HepG2 (cell line): ENCODE results near the gene RIT2. TPM values are rescaled to one million over a fixed set of nuclear protein-coding genes. Genes with fewer than 3 reads are reported as not detected.

Experiments used
- ATAC-seq: fragments of 200-7000 bp; cut with Tn5 transposase; 3 replicates; pipeline ENCODE4 v1.9.1; 2020; ENCODE audit warnings: mild to moderate bottlenecking, moderate library complexity
- BruUV-seq: library from RNA; stranded (reverse); fragments of 400-500 nt; replicated peaks from 2 replicates; lab custom pipeline; 2021; lab: Mats Ljungman, UMichigan
- CTCF ChIA-PET: fragments of 300-600 bp; formaldehyde crosslinking; extraction: SDS; loops from one replicate; lab custom pipeline; 2021; ENCODE audit warnings: low total read pairs, inconsistent platforms, low intra/inter-chr PET ratio; lab: Yijun Ruan, JAX
- POLR2A ChIA-PET: fragments of 350-600 bp; sonication (Branson Sonifier 250); formaldehyde crosslinking; loops from one replicate; lab custom pipeline; 2020; ENCODE audit warnings: antibody characterized with exemption, inconsistent platforms; lab: Yijun Ruan, JAX
- DNase-seq: peaks from one replicate; pipeline ENCODE4 v3.0.0-alpha.2; 2015; ENCODE audit warnings: low spot score
- FAIRE-seq: peaks from 3 replicates; lab custom pipeline; 2011; peaks lifted over from hg19 to GRCh38; lab: Jason Lieb, UNC
- H2AFZ ChIP-seq: one replicate; pipeline ENCODE4 v1.6.1; 2011; ENCODE audit warnings: low read length, inconsistent platforms
- H3K27ac ChIP-seq: fragments of 300-600 bp; 3 replicates; pipeline ENCODE4 v1.8.0; 2011; ENCODE audit warnings: mixed run types, mild to moderate bottlenecking, mixed read lengths, low read length, inconsistent platforms; ENCODE audit not compliant: insufficient read depth; ENCODE audit errors: extremely low read length
- H3K27me3 ChIP-seq, 2 experiments: fragments of 200-600 bp in 1 of 2; 2 replicates in 1 of 2; 3 replicates in 1 of 2; pipeline versions ENCODE4 v1.6.0 to v1.8.0; 2011; ENCODE audit warnings: low read length in 2 of 2, mild to moderate bottlenecking in 2 of 2, moderate library complexity in 2 of 2, inconsistent platforms in 1 of 2; ENCODE audit not compliant: insufficient read depth in 2 of 2, control insufficient read depth in 1 of 2
- H3K36me3 ChIP-seq, 2 experiments: fragments of 200-600 bp in 1 of 2; replicated peaks in 1 of 2; 2 replicates in 1 of 2; 3 replicates in 1 of 2; pipeline versions ENCODE4 v1.5.1 to v1.8.0; 2011; ENCODE audit warnings: low read length in 2 of 2, inconsistent platforms in 1 of 2; ENCODE audit not compliant: insufficient read depth in 2 of 2, control insufficient read depth in 1 of 2
- H3K4me1 ChIP-seq: 2 replicates; pipeline ENCODE4 v1.5.1; 2012; ENCODE audit warnings: low read length, inconsistent platforms; ENCODE audit not compliant: insufficient read depth
- H3K4me2 ChIP-seq: 2 replicates; pipeline ENCODE4 v1.6.0; 2011; ENCODE audit warnings: low read depth, low read length, inconsistent platforms
- H3K4me3 ChIP-seq, 3 experiments: fragments of 200-600 bp in 1 of 3; sonication (generic), shearing (Covaris generic) in 1 of 3; replicated peaks in 1 of 3; 2 replicates each; pipeline ENCODE4 v1.5.1; 2011 to 2016; ENCODE audit warnings: low read length in 3 of 3, inconsistent platforms in 2 of 3, low read depth in 2 of 3, mild to moderate bottlenecking in 2 of 3, control low read depth in 1 of 3, mixed read lengths in 1 of 3; ENCODE audit not compliant: insufficient read depth in 1 of 3
- H3K79me2 ChIP-seq: one replicate; pipeline ENCODE4 v1.6.1; 2011; ENCODE audit warnings: low read length, inconsistent platforms; ENCODE audit not compliant: insufficient read depth
- H3K9ac ChIP-seq: 2 replicates; pipeline ENCODE4 v1.6.0; 2011; ENCODE audit warnings: mild to moderate bottlenecking, low read depth, low read length, inconsistent platforms; ENCODE audit not compliant: insufficient read depth
- H3K9me3 ChIP-seq: 2 replicates; pipeline ENCODE4 v1.5.1; 2012; ENCODE audit warnings: mild to moderate bottlenecking, low read length
- H4K20me1 ChIP-seq: 2 replicates; pipeline ENCODE4 v1.6.0; 2011; ENCODE audit warnings: inconsistent platforms, mild to moderate bottlenecking, low read length, moderate library complexity; ENCODE audit not compliant: insufficient read depth
- ATRX ChIP-seq: sonication (generic); formaldehyde crosslinking; IDR thresholded peaks from 2 replicates; pipeline ENCODE4 v1.4.0; 2020; ENCODE audit warnings: missing genetic modification reagents, borderline replicate concordance
- CAMTA2 ChIP-seq: sonication (generic); formaldehyde crosslinking; IDR thresholded peaks from 2 replicates; pipeline ENCODE4 v1.4.0; 2020; ENCODE audit warnings: mild to moderate bottlenecking, missing genetic modification reagents, borderline replicate concordance
- ERF ChIP-seq: IDR thresholded peaks from 2 replicates; pipeline ENCODE4 v1.6.1; 2018; ENCODE audit warnings: missing biosample characterization, missing genetic modification reagents
- GABPA ChIP-seq, 2 experiments: IDR thresholded peaks; 2 replicates each; pipeline ENCODE4 v1.6.1; 2011 to 2016; ENCODE audit warnings: low read depth in 2 of 2, low read length in 1 of 2, missing biosample characterization in 1 of 2, missing genetic modification characterization in 1 of 2
- HBP1 ChIP-seq: IDR thresholded peaks from 2 replicates; pipeline ENCODE4 v1.6.1; 2016; ENCODE audit warnings: low read depth, control low read depth
- HHEX ChIP-seq: IDR thresholded peaks from 2 replicates; pipeline ENCODE4 v1.6.1; 2016; ENCODE audit warnings: control low read depth
- KAT8 ChIP-seq: IDR thresholded peaks from 2 replicates; pipeline ENCODE4 v1.6.1; 2016; ENCODE audit warnings: missing genetic modification reagents, missing compliant biosample characterization
- KLF16 ChIP-seq, 2 experiments: sonication (generic) in 1 of 2; formaldehyde crosslinking in 1 of 2; IDR thresholded peaks; 2 replicates each; pipeline versions ENCODE4 v1.6.1 to v1.8.0; 2016 to 2023; ENCODE audit warnings: missing genetic modification reagents in 2 of 2, missing compliant biosample characterization in 1 of 2
- MLLT10 ChIP-seq: sonication (generic); formaldehyde crosslinking; IDR thresholded peaks from 2 replicates; pipeline ENCODE4 v1.4.0; 2020; ENCODE audit warnings: missing genetic modification reagents
- RARG ChIP-seq: sonication (generic); formaldehyde crosslinking; IDR thresholded peaks from 2 replicates; pipeline ENCODE4 v1.4.0; 2020; ENCODE audit warnings: low read depth, mild to moderate bottlenecking, missing genetic modification reagents
- ZC3H13 ChIP-seq: sonication (generic); formaldehyde crosslinking; IDR thresholded peaks from 2 replicates; pipeline ENCODE4 v1.8.1; 2023; ENCODE audit warnings: mild to moderate bottlenecking, missing genetic modification reagents, moderate library complexity
- ZFP62 ChIP-seq: sonication (generic); formaldehyde crosslinking; IDR thresholded peaks from 2 replicates; pipeline ENCODE4 v1.4.0; 2020; ENCODE audit warnings: missing genetic modification reagents
- ZKSCAN5 ChIP-seq: sonication (generic); formaldehyde crosslinking; IDR thresholded peaks from 2 replicates; pipeline ENCODE4 v1.5.1; 2020; ENCODE audit warnings: mild to moderate bottlenecking, missing genetic modification reagents
- ZNF138 ChIP-seq: sonication (generic); formaldehyde crosslinking; IDR thresholded peaks from 2 replicates; pipeline ENCODE4 v1.5.0; 2020; ENCODE audit warnings: mild to moderate bottlenecking, low read depth, missing genetic modification reagents
- ZNF232 ChIP-seq: sonication (generic); formaldehyde crosslinking; IDR thresholded peaks from 2 replicates; pipeline ENCODE4 v1.4.0; 2020; ENCODE audit warnings: missing genetic modification reagents, borderline replicate concordance
- ZNF260 ChIP-seq: sonication (generic); formaldehyde crosslinking; IDR thresholded peaks from 2 replicates; pipeline ENCODE4 v1.4.0; 2020; ENCODE audit warnings: missing genetic modification reagents, low read depth, mild to moderate bottlenecking, borderline replicate concordance
- ZNF292 ChIP-seq: sonication (generic); formaldehyde crosslinking; IDR thresholded peaks from 2 replicates; pipeline ENCODE4 v1.8.1; 2022; ENCODE audit warnings: mild to moderate bottlenecking, low read depth, missing genetic modification reagents, borderline replicate concordance
- ZNF335 ChIP-seq: sonication (generic); formaldehyde crosslinking; IDR thresholded peaks from 2 replicates; pipeline ENCODE4 v1.4.0; 2020; ENCODE audit warnings: missing genetic modification reagents
- ZNF557 ChIP-seq: sonication (generic); formaldehyde crosslinking; IDR thresholded peaks from 2 replicates; pipeline ENCODE4 v1.4.0; 2020; ENCODE audit warnings: missing genetic modification reagents
- ZNF564 ChIP-seq: sonication (generic); formaldehyde crosslinking; IDR thresholded peaks from 2 replicates; pipeline ENCODE4 v1.8.1; 2023; ENCODE audit warnings: mild to moderate bottlenecking, missing genetic modification reagents
- in situ Hi-C: cut with HindIII; loops from 2 replicates; pipeline ENCODE4 v1.10.0; 2017; ENCODE audit warnings: low pct_unique_long_range_greater_than_20kb; ENCODE audit not compliant: extremely low pct_ligation_motif_present
- intact Hi-C: fragments of 100-400 bp; cut with micrococcal nuclease; formaldehyde crosslinking; loops from one replicate; pipeline ENCODE4 v1.10.0; 2022; ENCODE audit not compliant: unreplicated experiment
- polyA plus RNA-seq, 8 experiments: library from polyadenylated mRNA; depleted of rRNA in 3 of 8; stranded (reverse) in 7 of 8; unstranded in 1 of 8; fragments of >200 nt; fragmentation: Illumina TruSeq in 4 of 8; extraction: Trizol in 4 of 8; gene quantifications; 2 replicates each; pipeline versions ENCODE4 v1.2.1 to v1.2.3, GENCODE V29; 2011 to 2016; ENCODE audit warnings: low read depth in 4 of 8, missing spikeins in 1 of 8, mixed read lengths in 1 of 8; ENCODE audit not compliant: insufficient read depth in 1 of 8
- total RNA-seq, 5 experiments: library from RNA; depleted of rRNA; stranded (reverse); fragments of >200 nt; fragmentation: Illumina TruSeq; extraction: Trizol; gene quantifications; 2 replicates each; pipeline ENCODE4 v1.2.3, GENCODE V29; 2016; ENCODE audit warnings: low read depth in 1 of 5

RIT2 gene
- total and polyA plus RNA-seq, 2 of the 13 experiments (the other 11 are each of a cell fraction or from before 2014, with no cell fraction given): not detected

DNA sequence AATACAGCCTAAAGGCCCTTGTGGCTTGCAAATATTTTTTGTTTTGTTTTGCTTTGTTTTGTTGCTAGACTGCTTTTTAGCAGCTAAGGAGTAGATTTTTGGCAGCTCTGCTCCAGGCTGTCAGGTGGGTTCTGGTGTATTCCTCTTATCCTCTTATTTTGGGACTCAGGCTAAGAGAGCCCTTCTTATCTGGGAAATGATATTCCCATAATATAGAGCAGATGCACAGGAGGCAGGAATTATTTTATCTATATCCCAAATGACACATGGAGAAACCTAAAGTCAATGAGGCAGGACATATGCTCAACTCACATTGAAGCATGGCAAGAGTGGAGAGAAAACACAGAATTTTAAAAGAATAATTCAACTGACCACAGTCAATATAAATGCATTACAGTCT, 369.6 kb downstream of the RIT2 start:
- POLR2A ChIA-PET: no interaction called here
- FAIRE-seq (no peak), DNase-seq (no peak), ATAC-seq (no peak)
- Histone ChIP-seq H3K4me3 (no peak overlapping the region), H3K79me2 (no peaks in the 10 kb centered on the region), H2AFZ (no peak overlapping the region), H3K27ac (no peak overlapping the region), H3K9ac (no peak overlapping the region), H3K4me2 (no peak overlapping the region), H3K9me3 (no peaks in the 10 kb centered on the region), H3K4me1 (no peaks in the 10 kb centered on the region), H3K36me3 (no peaks in the 10 kb centered on the region), H4K20me1 (no peaks in the 10 kb centered on the region), H3K27me3 (no peaks in the 10 kb centered on the region)
- TF ChIP-seq ZKSCAN5 (CRISPR knock-in tag) (no peak), CAMTA2 (CRISPR knock-in tag) (no peak), ZNF564 (CRISPR knock-in tag) (no peak), GABPA (IDR thresholded peaks at IDR 0.05; ENCODE audit: low read depth, low read length) (no peak), GABPA (CRISPR knock-in tag; IDR thresholded peaks at IDR 0.05; ENCODE audit: low read depth) (no peak), ERF (CRISPR knock-in tag) (no peak), HHEX (CRISPR knock-in tag) (no peak), KAT8 (CRISPR knock-in tag) (no peak), ZNF232 (CRISPR knock-in tag) (no peak), ZFP62 (CRISPR knock-in tag) (no peak)
- in situ Hi-C loops: no loop called here
- CTCF ChIA-PET: no interaction called here
- intact Hi-C loops: loop anchor here (10.0 kb wide), 1 partner anchor 631 kb away; no protein-coding TSS in a partner anchor
- no TSS peak for BruUV-seq

GRCh38 chr18:42745171-42745570, 370.3 kb downstream of the RIT2 start:
- ATAC-seq (no peak), DNase-seq (no peak)
- POLR2A ChIA-PET: no interaction called here
- no peak overlapping the region for H3K4me2 ChIP-seq
- no peaks in the 10 kb centered on the region for H3K9me3 ChIP-seq
- H3K36me3 ChIP-seq: no peaks in the 10 kb centered on the region
- CTCF ChIA-PET: no interaction called here
- no peaks in the 10 kb centered on the region for H3K4me1 ChIP-seq
- no peak overlapping the region for H2AFZ ChIP-seq
- intact Hi-C loops (loop anchor here (10.0 kb wide), 1 partner anchor 630 kb away; no protein-coding TSS in a partner anchor), in situ Hi-C loops (no loop called here)
- no peaks in the 10 kb centered on the region for H3K79me2 ChIP-seq
- no peak overlapping the region for H3K27ac ChIP-seq
- H4K20me1 ChIP-seq: no peaks in the 10 kb centered on the region
- no TSS peak for BruUV-seq
- no peak overlapping the region for H3K9ac ChIP-seq
- no peak overlapping the region for H3K4me3 ChIP-seq
- TF ChIP-seq ZNF292 (no peak), ZNF335 (CRISPR knock-in tag) (no peak), ATRX (CRISPR knock-in tag) (no peak), ZC3H13 (CRISPR knock-in tag) (no peak), HBP1 (no peak), ZNF138 (CRISPR knock-in tag) (no peak), RARG (CRISPR knock-in tag) (no peak), ZNF260 (CRISPR knock-in tag) (no peak), KLF16 (CRISPR knock-in tag; IDR thresholded peaks at IDR 0.05) (no peak), ZNF557 (CRISPR knock-in tag) (no peak), MLLT10 (no peak)
- TF ChIP-seq, all 625 proteins: peak for 0
- H3K27me3 ChIP-seq: no peaks in the 10 kb centered on the region
- FAIRE-seq: no peak
